OCI-M2 (cell line): ENCODE results near the gene TUBG1.

Experiments used
- DNase-seq: peaks from one replicate; lab custom pipeline; 2025; ENCODE audit not compliant: unreplicated experiment; lab: John Stamatoyannopoulos, UW

Gene TUBG1

GRCh38 chr17:42609182-42609813 is at the start of gene TUBG1, which contains the start of gene RETREG3:
Gene TUBG1, plus strand, starts transcription at chr17:42609683. Its CDS starts 55 bp downstream, at chr17:42609738.
Gene RETREG3, minus strand, starts transcription at chr17:42609374. Its CDS starts 50 bp downstream, at chr17:42609324.
- DNase-seq, result peak; percentile 72

GRCh38 chr17:42560246-42560645 is 49.2 kb upstream of the TUBG1 start:
- no peak for DNase-seq

GRCh38 chr17:42561897-42562387 is 47.5 kb upstream of the TUBG1 start, which contains the start of gene COASY:
Gene COASY, plus strand, starts transcription at chr17:42562148. Its CDS starts 475 bp downstream, at chr17:42562623.
- peak; percentile 79 for DNase-seq

GRCh38 chr17:42562388-42563142 is 46.9 kb upstream of the TUBG1 start:
- DNase-seq, result no peak

GRCh38 chr17:42563143-42563509 is 46.4 kb upstream of the TUBG1 start:
- no peak for DNase-seq

GRCh38 chr17:42563543-42563942 is 45.9 kb upstream of the TUBG1 start:
- DNase-seq, result no peak

DNA sequence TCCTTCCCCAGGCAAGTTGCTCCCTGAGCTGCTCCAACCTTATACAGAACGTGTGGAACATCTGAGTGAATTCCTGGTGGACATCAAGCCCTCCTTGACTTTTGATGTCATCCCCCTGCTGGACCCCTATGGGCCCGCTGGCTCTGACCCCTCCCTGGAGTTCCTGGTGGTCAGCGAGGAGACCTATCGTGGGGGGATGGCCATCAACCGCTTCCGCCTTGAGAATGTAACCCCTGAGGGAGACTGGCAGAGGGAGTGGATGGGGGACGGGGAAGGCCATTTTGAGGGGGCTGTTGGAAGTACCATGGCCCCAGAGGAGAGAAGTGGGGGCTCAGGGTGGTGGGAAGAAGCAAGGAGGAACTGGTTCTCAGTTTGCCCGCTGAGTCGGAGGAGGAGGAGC is 45.5 kb upstream of the TUBG1 start:
- DNase-seq, result no peak

GRCh38 chr17:42564815-42565522 is 44.5 kb upstream of the TUBG1 start:
- no peak for DNase-seq

- no peak for DNase-seq
Measured at GRCh38 chr17:42565523-42566214, 43.8 kb upstream of the TUBG1 start.

GRCh38 chr17:42566215-42566882 is 43.1 kb upstream of the TUBG1 start:
- DNase-seq, result no peak

- peak; percentile 62 for DNase-seq
Measured at GRCh38 chr17:42566883-42567573, 42.5 kb upstream of the TUBG1 start, which contains the start of gene MLX. Gene MLX, plus strand, starts transcription at chr17:42567100. Its CDS starts 25 bp downstream, at chr17:42567125.

DNA sequence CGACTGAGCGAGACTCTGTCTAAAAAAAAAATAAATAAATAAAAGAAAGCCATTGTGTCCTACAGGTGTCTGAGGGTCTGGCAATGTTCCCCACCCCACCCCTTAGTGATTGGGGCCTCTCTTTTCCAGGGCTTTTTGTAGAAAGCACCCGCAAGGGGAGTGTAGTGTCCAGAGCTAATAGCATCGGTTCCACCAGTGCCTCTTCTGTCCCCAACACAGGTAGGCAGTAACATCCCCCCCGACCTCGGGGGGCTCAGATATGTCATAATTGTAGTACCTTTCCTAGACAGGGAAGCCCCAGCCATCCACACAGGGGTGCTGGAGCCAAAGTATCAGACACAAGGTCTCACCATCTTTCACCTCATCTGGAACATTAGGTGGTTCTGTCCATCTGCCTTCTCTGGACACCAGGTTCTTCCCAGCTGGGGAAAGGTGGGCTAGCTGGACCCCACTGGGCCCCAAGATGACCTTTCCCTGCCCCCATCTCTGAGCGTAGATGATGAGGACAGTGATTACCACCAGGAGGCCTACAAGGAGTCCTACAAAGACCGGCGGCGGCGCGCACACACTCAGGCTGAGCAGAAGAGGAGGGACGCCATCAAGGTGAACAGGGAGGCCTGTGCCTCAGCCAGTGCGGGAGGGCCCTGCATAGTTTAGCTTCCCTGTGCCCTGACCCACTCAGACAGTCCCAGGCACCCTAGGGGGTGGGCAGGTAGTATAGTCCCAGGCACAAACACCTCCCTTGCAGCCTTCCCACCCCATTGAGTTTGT is 41.0 kb upstream of the TUBG1 start:
- DNase-seq, result no peak

DNA sequence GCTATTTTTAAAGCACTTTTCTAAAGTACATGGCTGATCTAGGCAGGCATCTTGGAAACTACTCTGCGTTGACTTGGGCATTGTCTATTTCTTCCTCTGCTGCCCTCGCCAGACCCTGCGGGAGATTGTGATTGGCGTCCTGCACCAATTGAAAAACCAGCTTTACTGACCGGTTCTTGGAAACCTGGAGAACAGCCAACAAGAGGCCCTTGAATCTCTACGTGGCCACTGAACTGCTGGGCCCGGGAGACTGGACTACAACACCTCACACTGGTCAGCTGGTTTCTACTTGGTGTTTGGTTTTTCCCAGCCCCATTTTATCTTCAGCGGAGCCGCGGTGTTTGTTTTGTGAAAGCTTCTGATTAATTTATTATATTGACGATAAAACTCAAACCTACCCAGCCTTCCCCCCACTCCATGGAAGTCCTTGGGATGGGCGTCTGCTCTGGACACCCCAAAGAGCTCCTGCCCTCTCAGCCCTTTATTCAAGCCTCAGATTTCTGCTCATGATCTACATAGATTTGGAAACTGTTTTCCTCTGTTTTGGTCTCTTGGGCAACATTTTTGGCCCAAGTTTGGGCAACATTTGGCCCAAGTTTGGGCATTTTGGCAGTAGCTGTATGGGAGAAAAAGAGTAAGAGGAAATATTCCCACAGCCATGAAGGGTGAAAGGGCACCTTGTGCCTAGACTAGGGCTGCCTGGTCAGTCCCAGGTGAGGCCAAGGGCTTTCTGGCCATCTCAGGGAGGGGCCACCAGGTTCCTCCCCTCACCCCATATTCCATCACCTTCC is 37.9 kb upstream of the TUBG1 start:
- no peak for DNase-seq

DNA sequence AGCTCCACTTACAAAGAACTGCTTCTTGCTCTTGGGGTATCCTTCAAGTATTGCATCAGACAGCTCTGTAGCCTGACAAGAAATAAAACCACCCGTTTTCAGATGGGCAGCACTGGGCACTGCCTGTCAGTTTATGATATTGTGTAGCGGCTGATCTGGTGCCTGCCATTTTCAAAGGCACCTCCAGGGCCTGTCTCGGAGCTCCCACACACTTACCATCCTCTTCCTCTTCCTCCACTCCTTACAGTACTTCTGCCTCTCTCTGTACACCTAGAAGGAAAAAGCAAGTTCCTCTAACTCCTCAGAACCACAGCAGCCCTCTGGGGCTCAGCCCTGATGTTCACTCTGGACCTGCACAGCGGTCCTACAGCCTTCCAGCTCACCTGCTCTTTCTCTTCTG is 36.4 kb upstream of the TUBG1 start:
- no peak for DNase-seq

GRCh38 chr17:42574463-42574862 is 35.0 kb upstream of the TUBG1 start:
- DNase-seq, result no peak

GRCh38 chr17:42577140-42577531 is 32.3 kb upstream of the TUBG1 start:
- no peak for DNase-seq

DNA sequence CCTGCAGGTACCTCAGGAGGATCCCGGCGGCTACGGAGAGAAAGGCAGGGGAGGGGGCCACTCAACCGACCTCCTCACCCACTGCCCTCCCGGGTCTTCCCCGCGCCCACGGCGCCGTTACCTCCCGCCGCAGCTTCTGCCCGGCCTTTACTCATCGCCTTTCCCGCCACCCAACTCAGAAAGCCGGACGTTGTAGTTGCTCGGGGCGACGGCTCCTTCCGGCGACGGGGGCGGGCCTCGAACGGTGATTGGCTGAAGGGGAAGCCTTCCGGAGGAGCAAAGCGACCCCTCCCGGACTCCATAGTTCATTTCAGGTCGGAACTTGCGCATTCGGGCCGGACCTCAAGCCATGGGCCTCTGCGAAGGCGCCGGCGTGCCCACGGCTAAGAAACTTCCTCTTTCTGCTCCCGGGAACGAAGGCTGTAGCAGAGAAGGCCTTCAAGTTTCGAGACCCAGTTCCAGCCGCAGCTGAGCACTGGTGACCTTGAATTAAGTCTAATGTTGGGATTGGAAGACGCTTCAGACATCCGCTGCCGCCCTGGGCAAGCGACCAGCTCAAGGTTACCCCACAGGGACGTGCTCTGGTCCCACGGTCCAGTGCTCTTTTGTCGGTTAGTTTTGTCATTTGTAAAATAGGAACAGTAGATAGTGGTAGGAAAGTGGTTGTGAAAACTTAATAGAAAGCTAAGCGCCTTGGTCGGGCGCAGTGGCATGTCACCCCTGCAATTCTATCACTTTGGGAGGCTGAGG is 31.8 kb upstream of the TUBG1 start, which contains the start of gene PSMC3IP:
TSS of gene PSMC3IP (minus strand) at position 198 of the 750 bp plus-strand sequence. CDS start at position 155, 43 bp downstream.
- peak; percentile 74 for DNase-seq
